ENCODE measurements around the gene GALNT5.

Gene GALNT5

GRCh38 chr2:157287160-157287559 is 29.7 kb downstream of the GALNT5 start:
- DNase-seq: no peak

GRCh38 chr2:157290525-157290924 is 33.0 kb downstream of the GALNT5 start:
- no peak for DNase-seq

- DNase-seq: no peak
Observed at GRCh38 chr2:157291018-157291417, 33.5 kb downstream of the GALNT5 start.

- DNase-seq: no peak
Observed at GRCh38 chr2:157292853-157293252, 35.3 kb downstream of the GALNT5 start.

GRCh38 chr2:157296490-157296889 is 39.0 kb downstream of the GALNT5 start:
- no peak for DNase-seq

- DNase-seq: no peak
Observed at GRCh38 chr2:157296958-157297357, 39.5 kb downstream of the GALNT5 start.

GRCh38 chr2:157301307-157301706 is 43.8 kb downstream of the GALNT5 start:
- DNase-seq: no peak

- DNase-seq: peak in 14 of 51 donors; percentile 2 to 68 (median 15)
Observed at GRCh38 chr2:157302492-157303099, 45.1 kb downstream of the GALNT5 start.

- DNase-seq: no peak
Observed at GRCh38 chr2:157303612-157304011, 46.1 kb downstream of the GALNT5 start.

- DNase-seq: no peak
Observed at GRCh38 chr2:157304811-157305722, 47.6 kb downstream of the GALNT5 start.

GRCh38 chr2:157305723-157306110 is 48.2 kb downstream of the GALNT5 start:
- no peak for DNase-seq

GRCh38 chr2:157307021-157307420 is 49.5 kb downstream of the GALNT5 start:
- DNase-seq: peak in 1 of 51 donors; percentile 24

GRCh38 chr2:157309878-157310277 is 52.4 kb downstream of the GALNT5 start:
- no peak for DNase-seq

- DNase-seq: no peak
Observed at GRCh38 chr2:157311706-157312105, 54.2 kb downstream of the GALNT5 start.

- no peak for DNase-seq
Observed at GRCh38 chr2:157312866-157313486, 55.5 kb downstream of the GALNT5 start.

GRCh38 chr2:157315901-157316300 is 58.4 kb downstream of the GALNT5 start:
- no peak for DNase-seq

- no peak for DNase-seq
Observed at GRCh38 chr2:157318884-157319283, 61.4 kb downstream of the GALNT5 start.

- no peak for DNase-seq
Observed at GRCh38 chr2:157319795-157320194, 62.3 kb downstream of the GALNT5 start.

GRCh38 chr2:157320409-157320808 is 62.9 kb downstream of the GALNT5 start:
- DNase-seq: peak in 2 of 51 donors; percentile 16 to 75

GRCh38 chr2:157321466-157321865 is 64.0 kb downstream of the GALNT5 start:
- DNase-seq: peak in 2 of 51 donors; percentile 21 to 41

GRCh38 chr2:157322432-157322831 is 64.9 kb downstream of the GALNT5 start:
- no peak for DNase-seq

- DNase-seq: no peak
Observed at GRCh38 chr2:157324331-157324843, 66.9 kb downstream of the GALNT5 start.
